Activated CD4-positive, alpha-beta T cell treated with anti-CD3 and anti-CD28 coated beads, Interleukin-2, Interleukin-4, amounts not matched to agents 100 ng/mL and 50 ng/mL, durations not matched to agents 16 hours and 8 hours (primary cell): ENCODE results near the gene RACK1.
A peak's percentile ranks its signal among the peaks of the same experiment; 100 is the strongest.
"Not testable (repeated sequence)": the region's sequence is repeated elsewhere in the genome, so short reads cannot be mapped to it uniquely, and the experiment has no call there.

Experiments
- DNase-seq: peaks from one replicate; pipeline ENCODE4 v3.0.0-alpha.2; 2020; ENCODE audit warnings: low spot score

RACK1 gene

DNA sequence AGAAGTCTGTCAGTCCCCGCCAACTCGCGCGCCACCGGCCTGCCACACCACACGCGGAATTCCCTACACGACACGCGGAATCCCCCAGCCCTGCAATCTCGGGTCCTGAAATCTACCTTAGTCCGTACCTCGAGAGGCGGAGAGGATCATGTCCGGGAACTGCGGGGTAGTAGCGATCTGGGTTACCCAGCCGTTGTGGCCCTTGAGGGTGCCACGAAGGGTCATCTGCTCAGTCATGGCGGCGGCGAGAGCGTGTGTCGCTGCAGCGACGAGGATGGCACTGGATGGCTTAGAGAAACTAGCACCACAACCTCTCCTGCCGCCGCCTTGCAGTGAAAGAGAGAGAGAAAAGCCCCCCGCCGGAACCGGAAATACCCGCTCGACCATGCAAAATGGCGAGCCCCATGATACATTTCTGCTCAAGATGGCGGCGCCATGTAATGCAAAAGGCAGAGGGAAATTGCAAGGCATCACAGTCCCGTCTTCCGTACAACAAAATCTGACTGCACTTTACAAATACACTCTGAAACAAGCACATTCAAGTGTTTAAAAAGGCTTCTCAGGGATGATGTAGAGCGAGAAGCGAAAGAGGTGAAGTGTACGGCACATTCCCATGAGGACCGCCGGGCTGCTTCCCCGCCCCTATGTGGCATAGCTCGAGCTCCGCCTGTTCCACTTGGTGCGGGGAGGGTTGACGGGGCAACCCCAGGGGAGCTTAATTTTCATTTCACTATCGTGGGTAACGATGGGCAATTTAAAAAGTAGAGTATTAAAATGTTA lies at the start of gene RACK1:
TSS of gene RACK1 (minus strand) at position 343 of the 780 bp plus-strand sequence. CDS start at position 237, 106 bp downstream.
- peak; percentile 91 for DNase-seq

GRCh38 chr5:181287331-181287730 lies 43.6 kb upstream of the RACK1 start:
- not testable (repeated sequence) for DNase-seq

GRCh38 chr5:181285962-181286705 lies 42.4 kb upstream of the RACK1 start:
- DNase-seq = not testable (repeated sequence)

- DNase-seq = not testable (repeated sequence)
These were observed 40.4 kb upstream of the RACK1 start for GRCh38 chr5:181283841-181284755.

- DNase-seq = no peak
These were observed 39.6 kb upstream of the RACK1 start for GRCh38 chr5:181283347-181283746.

GRCh38 chr5:181282874-181283273 lies 39.2 kb upstream of the RACK1 start:
- no peak for DNase-seq

GRCh38 chr5:181282415-181282814 lies 38.7 kb upstream of the RACK1 start:
- not testable (repeated sequence) for DNase-seq

DNA sequence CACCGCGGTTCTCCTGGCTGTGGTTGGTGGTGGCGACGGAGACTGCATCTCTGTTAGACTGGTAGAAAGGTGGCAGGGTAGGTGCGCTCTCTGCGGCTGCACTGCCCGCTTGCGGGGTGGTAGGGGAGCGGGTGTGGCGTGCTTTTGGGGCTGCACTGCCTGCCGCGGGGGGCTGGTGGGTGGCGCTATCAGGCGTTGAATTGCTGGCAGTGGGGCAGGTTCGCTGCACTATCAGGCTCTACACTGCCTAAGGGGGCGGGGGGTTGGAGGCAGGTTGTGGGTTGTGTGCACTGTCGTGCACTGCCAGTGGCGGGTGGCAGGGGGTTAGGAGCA lies 38.2 kb upstream of the RACK1 start:
- no peak for DNase-seq

DNA sequence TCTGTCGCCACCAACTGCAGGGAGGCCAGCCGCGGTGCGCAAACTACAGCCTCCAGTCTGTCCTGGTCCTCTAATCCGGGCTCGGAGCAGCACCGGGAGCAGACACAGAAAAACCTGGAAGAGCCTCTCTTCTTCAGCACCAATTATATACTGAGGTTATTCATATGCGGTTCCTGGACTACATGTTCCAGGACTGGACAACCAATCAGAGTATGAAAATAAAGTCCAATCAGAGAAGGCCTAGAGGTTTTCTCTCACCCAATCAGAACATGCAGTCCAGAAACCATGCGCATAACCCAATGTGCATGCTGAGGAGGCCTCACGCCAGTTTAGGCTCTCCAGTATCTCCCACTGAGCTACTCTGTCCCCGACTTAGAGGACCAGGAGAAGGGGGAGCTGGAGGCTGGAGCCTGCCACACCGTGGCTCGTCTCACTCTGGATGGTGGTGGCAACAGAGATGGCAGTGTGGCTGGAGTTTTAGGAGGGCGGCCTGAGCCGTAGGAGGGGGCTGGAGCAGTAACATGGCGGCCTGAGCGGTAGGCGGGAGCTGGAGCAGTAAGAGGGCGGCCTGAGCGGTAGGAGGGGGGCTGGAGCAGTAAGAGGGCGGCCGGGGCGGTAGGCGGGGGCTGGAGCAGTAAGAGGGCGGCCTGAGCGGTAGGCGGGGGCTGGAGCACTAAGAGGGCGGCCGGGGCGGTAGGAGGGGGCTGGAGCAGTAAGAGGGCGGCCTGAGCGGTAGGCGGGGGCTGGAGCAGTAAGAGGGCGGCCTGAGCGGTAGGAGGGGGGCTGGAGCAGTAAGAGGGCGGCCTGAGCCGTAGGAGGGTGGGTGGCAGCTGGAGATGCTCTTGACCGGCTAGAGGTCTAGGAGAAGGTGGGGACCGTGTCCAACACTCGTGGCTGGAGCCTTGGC lies 37.6 kb upstream of the RACK1 start:
- no peak for DNase-seq

- no peak for DNase-seq
These were observed 36.6 kb upstream of the RACK1 start for GRCh38 chr5:181280251-181280762.

- DNase-seq = not testable (repeated sequence)
These were observed 29.7 kb upstream of the RACK1 start for GRCh38 chr5:181273433-181273744.

DNA sequence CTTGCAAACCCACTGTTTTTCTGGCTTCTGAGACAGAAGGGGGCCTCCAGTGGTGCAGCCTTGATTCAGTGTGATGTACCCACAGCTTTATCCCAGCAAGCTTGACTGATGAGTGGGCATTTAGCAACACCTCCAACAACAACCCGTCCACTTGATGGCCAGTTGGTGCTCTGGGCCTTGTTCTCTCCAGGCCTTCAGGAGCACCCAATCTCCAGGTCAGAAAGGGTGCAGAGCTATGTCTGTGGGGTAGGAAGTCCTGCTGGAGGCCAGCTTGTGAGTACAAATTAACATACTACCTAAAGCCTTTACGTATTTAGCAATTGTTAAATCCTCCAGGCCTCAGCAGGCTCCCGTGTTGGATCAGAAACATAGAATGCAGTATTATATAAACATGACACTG lies 27.4 kb upstream of the RACK1 start:
- no peak for DNase-seq

GRCh38 chr5:181267907-181268306 lies 24.2 kb upstream of the RACK1 start:
- DNase-seq = not testable (repeated sequence)

- not testable (repeated sequence) for DNase-seq
These were observed 23.7 kb upstream of the RACK1 start for GRCh38 chr5:181267291-181267904.

DNA sequence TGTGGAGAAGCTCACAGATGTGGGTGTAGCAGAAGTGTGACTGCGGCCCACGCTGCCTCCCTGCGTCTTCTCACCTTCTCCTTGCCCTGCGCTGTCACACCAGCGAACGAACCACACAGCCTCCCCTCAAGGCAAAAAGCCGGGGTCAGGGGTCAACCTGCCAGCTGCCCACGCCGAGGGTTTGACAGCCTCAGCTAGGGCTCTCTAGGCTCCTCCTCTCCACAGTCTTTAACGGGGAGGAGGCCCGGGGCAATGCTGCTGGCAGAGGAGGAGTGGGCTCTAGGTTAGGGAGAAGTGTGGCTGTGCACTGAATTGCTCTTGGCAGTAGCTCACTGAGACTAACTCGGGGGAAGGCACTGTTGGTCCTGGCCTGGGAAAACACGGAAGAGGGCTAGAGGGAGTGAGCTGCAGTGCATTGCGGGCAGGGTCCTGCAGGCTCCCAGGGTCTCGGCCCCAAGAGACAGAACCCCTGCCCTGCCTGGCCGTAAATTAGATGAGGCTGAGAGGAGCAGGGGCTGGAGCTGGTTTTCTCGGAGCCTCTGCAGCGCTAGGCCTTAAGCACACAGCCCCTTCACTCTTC lies 21.5 kb upstream of the RACK1 start:
- no peak for DNase-seq

GRCh38 chr5:181263633-181264032 lies 19.9 kb upstream of the RACK1 start:
- no peak for DNase-seq

DNA sequence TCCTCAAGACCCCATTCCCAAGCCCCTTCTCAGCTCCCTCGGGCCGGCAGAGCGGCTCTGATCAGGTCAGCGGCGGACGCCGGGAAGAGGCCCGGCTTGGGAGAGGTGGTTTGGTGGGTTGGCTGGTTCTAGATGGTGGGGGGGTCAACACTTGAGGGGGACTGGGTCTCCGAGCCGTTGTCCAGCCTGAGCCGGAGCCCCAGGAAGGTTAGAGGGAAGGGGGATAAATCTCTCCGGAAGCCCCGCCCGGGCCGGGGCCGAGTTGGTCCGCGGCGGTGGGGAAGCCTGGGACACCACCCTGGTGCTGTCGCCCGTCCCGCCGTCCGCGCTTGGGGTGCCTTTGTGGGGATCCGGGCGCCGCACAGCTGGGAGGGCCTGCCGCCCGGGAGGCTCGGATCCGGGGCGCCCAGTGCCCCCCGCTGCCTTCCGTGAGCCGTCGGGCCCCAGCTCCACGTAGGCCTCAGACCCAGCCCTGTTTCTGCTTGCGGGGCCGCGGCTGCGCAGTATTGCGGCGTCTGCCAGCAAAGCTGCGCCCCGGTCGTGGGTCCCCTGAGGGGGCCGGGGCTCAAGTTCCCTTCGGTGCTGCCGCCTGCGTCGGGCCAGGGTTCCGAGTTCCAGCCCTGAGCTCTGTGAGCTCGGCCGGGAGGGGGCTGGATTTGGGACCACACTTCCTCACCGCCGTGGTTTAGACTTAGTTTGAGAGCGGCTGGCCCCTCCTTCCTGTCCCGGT lies 17.8 kb upstream of the RACK1 start:
- DNase-seq = peak; percentile 75

DNA sequence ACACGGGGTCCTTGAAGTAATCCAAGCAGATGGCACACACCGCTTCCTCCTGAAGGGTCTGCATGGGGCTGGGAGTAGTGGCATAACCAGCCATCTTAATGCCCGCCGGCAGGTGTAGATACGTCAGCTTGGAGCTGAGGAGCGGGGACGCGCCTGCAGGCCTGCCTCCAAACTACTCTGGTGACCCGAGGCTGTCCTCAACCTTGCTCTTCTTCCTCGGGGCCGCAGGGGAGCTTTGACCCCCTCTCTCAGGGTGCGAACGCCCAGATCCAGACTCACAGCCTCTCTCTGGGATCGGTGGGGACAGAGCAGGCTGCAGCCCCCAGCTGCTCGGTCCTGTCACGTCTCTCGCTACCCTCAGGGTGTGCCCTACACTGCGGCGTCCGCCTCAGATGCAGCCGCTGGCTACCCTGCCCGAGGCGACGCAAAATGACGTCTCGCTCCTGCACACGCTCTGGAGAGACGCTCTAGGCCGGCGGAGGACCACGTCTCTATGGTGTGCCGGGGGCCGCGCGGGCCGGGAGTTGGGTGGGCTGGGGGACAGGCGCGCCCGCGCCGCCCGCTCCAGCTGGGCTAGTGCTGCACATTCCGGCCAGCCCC lies 17.1 kb upstream of the RACK1 start, which contains the start of gene TRIM52:
TSS of gene TRIM52 (minus strand) at position 424 of the 600 bp plus-strand sequence. CDS start at position 94, 330 bp downstream.
- peak; percentile 94 for DNase-seq
